NCI-H1105 (cell line): ENCODE measurements around the gene TNIP3.
"Not testable (repeated sequence)": the region's sequence is repeated elsewhere in the genome, so short reads cannot be mapped to it uniquely, and the experiment has no call there.

ENCODE experiments used
- DNase-seq: peaks from one replicate; lab custom pipeline; 2025; lab: John Stamatoyannopoulos, UW

TNIP3 gene

GRCh38 chr4:121164291-121164690 is at the start of gene TNIP3:
Gene TNIP3, minus strand, starts transcription at chr4:121164321. Its CDS starts 196 bp downstream, at chr4:121164125.
- no peak for DNase-seq

- DNase-seq: no peak
Observed at GRCh38 chr4:121212806-121213205, 48.7 kb upstream of the TNIP3 start.

GRCh38 chr4:121209171-121209570 is 45.0 kb upstream of the TNIP3 start:
- DNase-seq: no peak

- DNase-seq: no peak
Observed at GRCh38 chr4:121208244-121209007, 44.3 kb upstream of the TNIP3 start.

GRCh38 chr4:121205777-121206176 is 41.7 kb upstream of the TNIP3 start:
- not testable (repeated sequence) for DNase-seq

GRCh38 chr4:121200795-121201472 is 36.8 kb upstream of the TNIP3 start:
- DNase-seq: no peak

- no peak for DNase-seq
Observed at GRCh38 chr4:121199742-121200561, 35.8 kb upstream of the TNIP3 start.

- no peak for DNase-seq
Observed at GRCh38 chr4:121198251-121198650, 34.1 kb upstream of the TNIP3 start.

- no peak for DNase-seq
Observed at GRCh38 chr4:121195649-121196048, 31.5 kb upstream of the TNIP3 start.

GRCh38 chr4:121192480-121192879 is 28.4 kb upstream of the TNIP3 start:
- DNase-seq: no peak

GRCh38 chr4:121192013-121192412 is 27.9 kb upstream of the TNIP3 start:
- DNase-seq: no peak

GRCh38 chr4:121191361-121191760 is 27.2 kb upstream of the TNIP3 start:
- no peak for DNase-seq

GRCh38 chr4:121190389-121190788 is 26.3 kb upstream of the TNIP3 start:
- DNase-seq: no peak

GRCh38 chr4:121189326-121190215 is 25.4 kb upstream of the TNIP3 start:
- DNase-seq: no peak

- DNase-seq: no peak
Observed at GRCh38 chr4:121187206-121187605, 23.1 kb upstream of the TNIP3 start.

GRCh38 chr4:121185960-121186359 is 21.8 kb upstream of the TNIP3 start:
- DNase-seq: no peak

GRCh38 chr4:121183989-121184388 is 19.9 kb upstream of the TNIP3 start:
- no peak for DNase-seq

- DNase-seq: no peak
Observed at GRCh38 chr4:121183361-121183760, 19.2 kb upstream of the TNIP3 start.

GRCh38 chr4:121182296-121182695 is 18.2 kb upstream of the TNIP3 start:
- DNase-seq: no peak

- DNase-seq: no peak
Observed at GRCh38 chr4:121181493-121181892, 17.4 kb upstream of the TNIP3 start.

GRCh38 chr4:121180558-121180957 is 16.4 kb upstream of the TNIP3 start:
- no peak for DNase-seq
